H1 (cell line): ENCODE data around the gene RABGAP1.

Experiments used
- BRCA1 ChIP-seq: IDR thresholded peaks from 2 replicates; pipeline ENCODE4 v1.6.1; 2012; ENCODE audit warnings: low read depth, low read length, improper control_type of control experiment
- CHD1 ChIP-seq: IDR thresholded peaks from 2 replicates; pipeline ENCODE4 v1.6.1; 2012; ENCODE audit warnings: low read depth, low read length, improper control_type of control experiment
- CREB1 ChIP-seq: IDR thresholded peaks from 2 replicates; pipeline ENCODE4 v1.6.1; 2012; ENCODE audit warnings: inconsistent platforms
- EGR1 ChIP-seq: IDR thresholded peaks from 2 replicates; pipeline ENCODE4 v1.6.1; 2011; ENCODE audit warnings: low read depth, low read length, borderline replicate concordance
- EZH2 ChIP-seq: fragments of 200-600 bp; sonication (generic); IDR thresholded peaks from 2 replicates; pipeline ENCODE4 v1.7.1; 2012; ENCODE audit warnings: low read depth, mild to moderate bottlenecking, moderate library complexity, low read length, inconsistent platforms; ENCODE audit not compliant: severe bottlenecking
- POLR2A ChIP-seq, 2 experiments: IDR thresholded peaks; 1 replicate in 1 of 2; 2 replicates in 1 of 2; pipeline ENCODE4 v1.6.1; 2011; ENCODE audit warnings: low read depth in 2 of 2, low read length in 2 of 2, mild to moderate bottlenecking in 2 of 2; ENCODE audit errors: control extremely low read depth in 1 of 2
- RAD21 ChIP-seq, 2 experiments: IDR thresholded peaks in 1 of 2; conservative IDR thresholded peaks in 1 of 2; 2 replicates each; pipeline ENCODE4 v1.6.1; 2011; ENCODE audit warnings: low read depth in 2 of 2, low read length in 2 of 2, improper control_type of control experiment in 1 of 2, inconsistent platforms in 1 of 2, mild to moderate bottlenecking in 1 of 2, moderate library complexity in 1 of 2
- TF ChIP-seq, protein P1 (sequence below), 3 experiments: IDR thresholded peaks; 1 replicate in 2 of 3; 2 replicates in 1 of 3; pipeline versions ENCODE4 v1.5.1 to v1.6.1; 2011; ENCODE audit warnings: low read length in 3 of 3, mild to moderate bottlenecking in 3 of 3, inconsistent platforms in 2 of 3, low read depth in 1 of 3, moderate library complexity in 1 of 3; ENCODE audit not compliant: insufficient read depth in 1 of 3; ENCODE audit errors: control extremely low read depth in 1 of 3
- TF ChIP-seq, protein P2 (sequence below): IDR thresholded peaks from 2 replicates; pipeline ENCODE4 v1.6.1; 2012; ENCODE audit warnings: inconsistent platforms

DNA sequence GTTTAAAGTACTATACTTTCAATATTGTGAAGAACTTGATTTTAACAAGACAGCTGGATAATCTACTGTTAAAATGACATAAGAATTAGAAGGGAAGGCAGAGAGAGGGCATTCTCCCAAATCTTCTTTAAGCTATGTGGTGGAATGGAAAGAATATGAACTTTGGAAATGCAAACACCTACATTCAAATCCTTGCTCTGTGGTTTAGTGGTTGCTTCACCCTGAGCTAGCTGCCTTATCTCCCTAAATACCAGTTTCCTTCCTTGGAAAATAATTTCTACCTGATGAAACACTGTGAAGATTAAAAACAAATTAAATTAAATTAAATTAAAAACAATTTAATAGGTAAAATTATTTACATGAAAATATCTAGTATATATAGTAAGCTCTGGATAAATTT, 191.2 kb downstream of the RABGAP1 start:
- TF ChIP-seq EZH2 (no peak), CHD1 (no peak), BRCA1 (no peak), POLR2A (IDR thresholded peaks at IDR 0.05; ENCODE audit: control extremely low read depth in 1 of 2, low read depth in 2 of 2, low read length in 2 of 2) (no peak), CREB1 (no peak), EGR1 (no peak), RAD21 (IDR thresholded peaks at IDR 0.05 in 1 of 2, conservative IDR thresholded peaks at IDR 0.05 in 1 of 2; ENCODE audit: low read depth in 2 of 2, low read length in 2 of 2) (no peak)
- TF ChIP-seq, protein P1, sequence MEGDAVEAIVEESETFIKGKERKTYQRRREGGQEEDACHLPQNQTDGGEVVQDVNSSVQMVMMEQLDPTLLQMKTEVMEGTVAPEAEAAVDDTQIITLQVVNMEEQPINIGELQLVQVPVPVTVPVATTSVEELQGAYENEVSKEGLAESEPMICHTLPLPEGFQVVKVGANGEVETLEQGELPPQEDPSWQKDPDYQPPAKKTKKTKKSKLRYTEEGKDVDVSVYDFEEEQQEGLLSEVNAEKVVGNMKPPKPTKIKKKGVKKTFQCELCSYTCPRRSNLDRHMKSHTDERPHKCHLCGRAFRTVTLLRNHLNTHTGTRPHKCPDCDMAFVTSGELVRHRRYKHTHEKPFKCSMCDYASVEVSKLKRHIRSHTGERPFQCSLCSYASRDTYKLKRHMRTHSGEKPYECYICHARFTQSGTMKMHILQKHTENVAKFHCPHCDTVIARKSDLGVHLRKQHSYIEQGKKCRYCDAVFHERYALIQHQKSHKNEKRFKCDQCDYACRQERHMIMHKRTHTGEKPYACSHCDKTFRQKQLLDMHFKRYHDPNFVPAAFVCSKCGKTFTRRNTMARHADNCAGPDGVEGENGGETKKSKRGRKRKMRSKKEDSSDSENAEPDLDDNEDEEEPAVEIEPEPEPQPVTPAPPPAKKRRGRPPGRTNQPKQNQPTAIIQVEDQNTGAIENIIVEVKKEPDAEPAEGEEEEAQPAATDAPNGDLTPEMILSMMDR (IDR thresholded peaks at IDR 0.05; ENCODE audit: control extremely low read depth in 1 of 3, insufficient read depth in 1 of 3, low read depth in 1 of 3, low read length in 3 of 3) = no peak
- TF ChIP-seq, protein P2, sequence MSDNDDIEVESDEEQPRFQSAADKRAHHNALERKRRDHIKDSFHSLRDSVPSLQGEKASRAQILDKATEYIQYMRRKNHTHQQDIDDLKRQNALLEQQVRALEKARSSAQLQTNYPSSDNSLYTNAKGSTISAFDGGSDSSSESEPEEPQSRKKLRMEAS = no peak
